Measurements from ENCODE around the gene TGM5. TPM values are rescaled to one million over a fixed set of nuclear protein-coding genes. Genes with fewer than 3 reads are reported as not detected.

Gene TGM5
- total RNA-seq, 6 donors from 2014 or later: 0.30 TPM; not detected in 5

- H3K27ac ChIP-seq: no peak overlapping the region
- no peak for ATAC-seq (ENCODE audit: low FRiP score in 2 of 2)
- WGBS, 2 donors: 34 to 49% methylated on average over 15 of the region's 15 CpGs
Measured at GRCh38 chr15:43253431-43254403, 13.0 kb downstream of the TGM5 start.

GRCh38 chr15:43251871-43252250 is 14.9 kb downstream of the TGM5 start:
- no peaks in the 10 kb centered on the region for H3K9me3 ChIP-seq
- DNase-seq (no peak), ATAC-seq (ENCODE audit: low FRiP score in 2 of 2) (no peak)
- H3K27ac ChIP-seq: no peak overlapping the region
- no peaks in the 10 kb centered on the region for H3K4me1 ChIP-seq
- TF ChIP-seq POLR2A (IDR thresholded peaks at IDR 0.05) (no peak), EP300 (IDR thresholded peaks at IDR 0.05) (no peak), CTCF (IDR thresholded peaks at IDR 0.05) (no peak), POLR2AphosphoS5 (IDR thresholded peaks at IDR 0.05) (no peak)
- no peaks in the 10 kb centered on the region for H3K27me3 ChIP-seq
- no peaks in the 10 kb centered on the region for H3K36me3 ChIP-seq
- WGBS, 2 donors: 84 to 92% methylated on average over 4 of the region's 4 CpGs
- H3K4me3 ChIP-seq: no peak overlapping the region

More at GRCh38 chr15:43253431-43254403, 13.0 kb downstream of the TGM5 start:
- Histone ChIP-seq H3K36me3 (no peaks in the 10 kb centered on the region), H3K4me3 (no peak overlapping the region), H3K4me1 (no peaks in the 10 kb centered on the region), H3K27me3 (no peaks in the 10 kb centered on the region), H3K9me3 (no peaks in the 10 kb centered on the region)
- TF ChIP-seq CTCF (IDR thresholded peaks at IDR 0.05) (no peak), POLR2AphosphoS5 (IDR thresholded peaks at IDR 0.05) (no peak), POLR2A (IDR thresholded peaks at IDR 0.05) (no peak), EP300 (IDR thresholded peaks at IDR 0.05) (no peak)
- peak in 1 of 2 donors; percentile 26 for DNase-seq

- H3K4me3 ChIP-seq: no peak overlapping the region
- ATAC-seq (ENCODE audit: low FRiP score in 2 of 2) (no peak), DNase-seq (no peak)
- H3K27ac ChIP-seq: no peak overlapping the region
- TF ChIP-seq POLR2A (IDR thresholded peaks at IDR 0.05) (no peak), POLR2AphosphoS5 (IDR thresholded peaks at IDR 0.05) (no peak), EP300 (IDR thresholded peaks at IDR 0.05) (no peak), CTCF (IDR thresholded peaks at IDR 0.05) (no peak)
- no peaks in the 10 kb centered on the region for H3K36me3 ChIP-seq
- no peaks in the 10 kb centered on the region for H3K4me1 ChIP-seq
- 78 to 87% methylated on average over 8 of the region's 8 CpGs for WGBS, 2 donors
- no peaks in the 10 kb centered on the region for H3K9me3 ChIP-seq
- H3K27me3 ChIP-seq: no peaks in the 10 kb centered on the region
Measured at GRCh38 chr15:43251185-43251870, 15.4 kb downstream of the TGM5 start.

GRCh38 chr15:43250785-43251184 is 15.9 kb downstream of the TGM5 start:
- H3K4me1 ChIP-seq: no peaks in the 10 kb centered on the region
- H3K27ac ChIP-seq: no peak overlapping the region
- no peak overlapping the region for H3K4me3 ChIP-seq
- no peak for ATAC-seq (ENCODE audit: low FRiP score in 2 of 2)
- DNase-seq: no peak
- no peaks in the 10 kb centered on the region for H3K9me3 ChIP-seq
- H3K36me3 ChIP-seq: no peaks in the 10 kb centered on the region
- 70 to 71% methylated on average over 2 of the region's 2 CpGs for WGBS, 2 donors
- no peak for TF ChIP-seq POLR2A (IDR thresholded peaks at IDR 0.05)
- no peak for TF ChIP-seq EP300 (IDR thresholded peaks at IDR 0.05)
- no peak for TF ChIP-seq POLR2AphosphoS5 (IDR thresholded peaks at IDR 0.05)
- TF ChIP-seq CTCF (IDR thresholded peaks at IDR 0.05): no peak
- no peaks in the 10 kb centered on the region for H3K27me3 ChIP-seq

All from upper lobe of left lung (tissue), 6 donors.